ENCODE measurements around the gene TTLL6. TPM values are rescaled to one million over a fixed set of nuclear protein-coding genes. Genes with fewer than 3 reads are reported as not detected.

Gene TTLL6
- total RNA-seq, 1 donor from 2014 or later = not detected

Small RNA genes lying within 50 kb of the gene (small RNA-seq; reads per million reads assigned to genes)
- gene COX6B1P2 (not detected), gene MIR3185 (not detected), gene RF02132 (not detected), gene RF02133 (not detected), gene RN7SL125P (not detected)

Other genes with a start within 250 kb of the TTLL6 start
- gene HOXB4, start 238.9 kb downstream of the TTLL6 start, total RNA-seq = not detected
- not detected for gene HOXB3, start 227.0 kb downstream of the TTLL6 start, total RNA-seq
- gene HOXB5, start 223.4 kb downstream of the TTLL6 start, total RNA-seq = not detected
- gene HOXB6, start 212.2 kb downstream of the TTLL6 start, total RNA-seq = not detected
- not detected for gene HOXB7, start 206.2 kb downstream of the TTLL6 start, total RNA-seq
- gene HOXB8, start 201.9 kb downstream of the TTLL6 start, total RNA-seq = not detected
- not detected for gene HOXB9, start 190.9 kb downstream of the TTLL6 start, total RNA-seq
- not detected for gene PRAC1, start 94.7 kb downstream of the TTLL6 start, total RNA-seq
- not detected for gene PRAC2, start 94.0 kb downstream of the TTLL6 start, total RNA-seq
- not detected for gene HOXB13, start 88.5 kb downstream of the TTLL6 start, total RNA-seq
- 9.0 TPM for gene CALCOCO2, start 13.8 kb upstream of the TTLL6 start, total RNA-seq
- gene ATP5MC1, start 75.6 kb upstream of the TTLL6 start, total RNA-seq = 29.3 TPM
- gene UBE2Z, start 91.2 kb upstream of the TTLL6 start, total RNA-seq = 52.2 TPM
- gene SNF8, start 127.6 kb upstream of the TTLL6 start, total RNA-seq = 43.6 TPM
- not detected for gene GIP, start 151.4 kb upstream of the TTLL6 start, total RNA-seq
- 0.82 TPM for gene IGF2BP1, start 180.2 kb upstream of the TTLL6 start, total RNA-seq